D341Med (cell line): ENCODE data around the gene SCART1.
"Not testable (repeated sequence)": the region's sequence is repeated elsewhere in the genome, so short reads cannot be mapped to it uniquely, and the experiment has no call there.

Source experiments
- DNase-seq: peaks from one replicate; pipeline ENCODE4 v3.0.0; 2012; ENCODE audit warnings: low spot score

SCART1 gene

DNA sequence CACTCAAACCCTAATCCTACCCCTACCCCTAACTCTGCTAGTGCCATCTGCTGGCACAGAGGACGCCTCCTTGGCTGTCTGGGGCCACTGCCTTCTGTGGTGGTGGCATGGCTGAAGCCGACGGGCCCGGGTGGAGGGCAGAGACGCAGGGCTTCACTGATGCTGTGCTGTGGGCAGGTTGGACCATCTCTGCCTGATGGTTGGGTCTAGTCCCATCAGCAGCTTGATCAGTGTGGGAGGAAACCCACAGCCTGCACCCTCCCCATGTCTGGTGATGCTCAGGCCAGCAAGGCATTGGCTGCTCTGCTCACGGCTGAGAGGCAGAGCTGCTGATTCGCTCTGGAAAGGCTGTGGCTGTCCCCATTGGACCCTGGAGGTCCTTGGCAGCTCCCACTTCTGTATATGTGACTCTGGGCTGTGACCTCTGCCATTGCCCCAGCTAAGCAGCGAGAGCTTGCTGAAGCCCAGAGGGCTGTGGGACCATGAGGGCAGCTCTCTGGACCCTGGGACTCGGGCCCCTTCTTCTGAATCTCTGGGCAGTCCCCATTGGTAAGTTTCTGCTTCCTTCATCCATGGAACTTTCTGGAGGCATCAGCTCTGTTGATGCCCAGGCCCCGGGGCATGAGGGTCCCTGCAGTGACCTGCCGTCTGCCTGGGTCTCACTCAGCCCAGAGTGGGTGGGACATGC, at the start of gene SCART1:
Gene SCART1 (plus strand): TSS at position 430 of the 688 bp plus-strand sequence. CDS start 53 bp downstream, at position 483.
- DNase-seq = peak; percentile 4

DNA sequence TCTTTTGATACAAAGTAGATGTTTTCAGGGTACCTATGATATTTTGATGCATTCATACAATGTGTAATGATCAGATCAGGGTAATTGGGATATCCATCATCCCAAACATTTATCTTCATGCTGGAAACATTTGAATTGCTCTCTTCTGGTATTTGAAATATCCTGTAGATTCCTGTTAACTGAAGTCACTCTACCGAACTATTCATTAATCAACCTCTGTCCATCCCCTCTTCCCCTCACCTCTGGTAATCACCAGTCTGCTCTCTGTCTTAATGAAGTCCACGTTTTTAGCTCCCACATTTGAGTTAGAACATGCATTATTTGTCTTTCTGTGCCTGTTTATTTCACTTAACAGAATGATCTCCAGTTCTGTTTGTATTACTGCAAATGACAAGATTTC, 48.5 kb upstream of the SCART1 start:
- DNase-seq = no peak

DNA sequence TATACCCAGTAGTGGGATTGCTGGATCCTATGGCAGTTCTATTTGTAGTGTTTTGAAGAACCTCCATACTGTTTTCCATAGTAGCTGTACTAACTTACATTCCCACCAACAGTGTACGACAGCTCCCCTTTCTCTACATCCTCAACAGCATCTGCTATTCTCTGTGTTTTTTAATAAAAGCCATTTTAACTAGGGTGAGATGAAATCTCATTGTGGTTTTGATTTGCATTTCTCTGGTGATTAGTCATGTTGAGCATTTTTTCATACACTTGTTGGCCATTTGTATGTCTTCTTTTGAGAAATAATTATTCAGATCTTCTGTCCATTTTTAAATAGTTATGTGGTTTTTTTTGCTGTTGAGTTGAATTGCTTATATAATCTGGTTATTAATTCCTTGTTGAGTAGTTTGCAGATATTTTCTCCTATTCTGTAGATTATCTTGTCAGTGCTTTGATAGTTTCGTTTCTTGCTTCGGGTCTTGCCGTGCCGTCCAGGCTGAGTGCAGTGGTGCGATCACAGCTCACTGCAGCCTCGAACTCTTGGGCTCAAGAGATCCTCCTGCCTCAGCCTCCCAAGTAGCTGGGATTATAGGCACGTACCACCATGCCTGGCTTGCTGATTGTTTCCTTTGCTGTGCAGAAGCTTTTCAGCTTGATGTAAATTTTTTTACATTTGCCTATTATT, 47.8 kb upstream of the SCART1 start:
- DNase-seq = no peak

DNA sequence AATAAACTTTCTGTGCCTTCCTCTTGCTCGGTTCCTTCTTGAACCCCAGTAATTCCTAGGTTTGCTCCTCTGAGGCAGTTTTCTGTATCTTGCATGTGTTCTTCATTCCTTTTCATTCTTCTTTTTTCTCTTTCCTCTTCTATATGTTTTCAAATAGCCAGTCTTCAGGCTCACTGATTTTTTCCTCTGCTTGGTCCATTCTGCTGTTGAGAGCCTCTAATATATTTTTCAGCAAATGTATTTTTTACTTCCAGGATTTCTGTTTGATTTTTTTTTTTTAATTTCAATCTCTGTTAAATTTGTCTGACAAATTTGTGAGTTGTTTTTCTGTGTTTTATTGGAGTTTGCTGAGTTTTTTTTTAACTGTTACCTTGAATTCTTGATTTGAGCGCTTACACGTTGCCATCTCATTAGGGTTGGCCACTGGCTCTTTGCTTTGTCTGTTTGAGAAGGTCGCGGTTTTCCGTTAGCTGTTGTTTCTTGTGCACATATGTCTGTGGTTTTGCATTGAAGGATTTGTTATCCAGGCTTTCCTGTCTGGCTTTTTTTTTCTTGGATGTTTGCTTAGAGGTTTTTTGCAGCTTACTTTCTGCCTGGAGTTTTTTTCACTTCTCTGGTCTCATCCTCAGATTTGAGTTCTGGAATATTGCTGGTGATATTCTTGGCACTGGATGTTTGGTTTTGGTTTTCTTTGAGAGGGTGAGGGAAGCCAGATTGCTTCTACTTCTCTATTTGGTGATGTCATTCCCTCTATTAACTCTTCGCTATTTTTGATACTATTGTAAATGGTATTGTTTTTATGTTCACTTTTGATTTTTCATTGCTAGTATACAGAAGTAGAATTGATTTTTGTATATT, 42.0 kb upstream of the SCART1 start:
- no peak for DNase-seq

DNA sequence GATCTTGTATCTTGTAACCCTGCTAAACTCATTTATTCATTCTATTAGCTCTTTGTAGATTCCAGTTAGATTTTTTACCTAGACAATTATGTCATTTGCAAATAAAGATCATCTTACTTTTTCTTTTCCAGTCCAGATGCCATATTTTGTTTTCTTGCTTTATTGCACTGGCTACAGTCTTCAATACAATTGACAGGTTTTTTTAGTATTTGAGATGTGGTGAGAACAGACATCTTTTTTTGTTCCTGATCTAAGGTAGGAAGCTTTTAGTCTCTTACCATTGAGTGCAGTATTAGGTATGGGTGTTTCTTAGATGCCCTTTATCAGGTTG, 41.4 kb upstream of the SCART1 start:
- no peak for DNase-seq

DNA sequence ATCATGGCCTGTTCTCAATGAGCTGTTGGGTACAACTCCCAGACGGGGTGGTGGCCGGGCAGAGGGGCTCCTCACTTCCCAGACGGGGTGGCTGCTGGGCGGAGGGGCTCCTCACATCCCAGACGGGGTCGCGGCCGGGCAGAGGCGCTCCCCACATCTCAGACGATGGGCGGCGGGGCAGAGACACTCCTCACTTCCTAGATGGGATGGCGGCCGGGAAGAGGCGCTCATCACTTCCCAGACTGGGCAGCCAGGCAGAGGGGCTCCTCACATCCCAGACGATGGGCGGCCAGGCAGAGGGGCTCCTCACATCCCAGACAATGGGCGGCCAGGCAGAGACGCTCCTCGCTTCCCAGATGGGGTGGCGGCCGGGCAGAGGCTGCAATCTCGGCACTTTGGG, 39.3 kb upstream of the SCART1 start:
- DNase-seq = not testable (repeated sequence)

DNA sequence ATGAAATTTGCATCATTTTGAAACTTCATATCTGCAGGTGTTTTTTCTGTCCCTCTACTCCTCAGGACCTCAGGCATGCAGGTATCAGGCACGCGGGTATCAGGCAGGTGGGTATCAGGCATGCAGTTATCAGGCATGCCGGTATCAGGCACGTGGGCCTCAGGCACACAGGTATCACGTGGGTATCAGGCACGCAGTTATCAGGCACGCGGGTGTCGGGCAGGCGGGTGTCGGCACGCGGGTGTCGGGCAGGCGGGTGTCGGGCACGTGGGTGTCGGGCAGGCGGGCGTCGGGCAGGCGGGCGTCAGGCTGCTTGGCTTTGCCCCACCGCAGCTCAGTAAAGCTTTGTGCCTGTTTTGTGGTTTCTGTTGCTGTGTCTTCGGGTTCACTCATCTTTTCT, 38.0 kb upstream of the SCART1 start:
- no peak for DNase-seq

DNA sequence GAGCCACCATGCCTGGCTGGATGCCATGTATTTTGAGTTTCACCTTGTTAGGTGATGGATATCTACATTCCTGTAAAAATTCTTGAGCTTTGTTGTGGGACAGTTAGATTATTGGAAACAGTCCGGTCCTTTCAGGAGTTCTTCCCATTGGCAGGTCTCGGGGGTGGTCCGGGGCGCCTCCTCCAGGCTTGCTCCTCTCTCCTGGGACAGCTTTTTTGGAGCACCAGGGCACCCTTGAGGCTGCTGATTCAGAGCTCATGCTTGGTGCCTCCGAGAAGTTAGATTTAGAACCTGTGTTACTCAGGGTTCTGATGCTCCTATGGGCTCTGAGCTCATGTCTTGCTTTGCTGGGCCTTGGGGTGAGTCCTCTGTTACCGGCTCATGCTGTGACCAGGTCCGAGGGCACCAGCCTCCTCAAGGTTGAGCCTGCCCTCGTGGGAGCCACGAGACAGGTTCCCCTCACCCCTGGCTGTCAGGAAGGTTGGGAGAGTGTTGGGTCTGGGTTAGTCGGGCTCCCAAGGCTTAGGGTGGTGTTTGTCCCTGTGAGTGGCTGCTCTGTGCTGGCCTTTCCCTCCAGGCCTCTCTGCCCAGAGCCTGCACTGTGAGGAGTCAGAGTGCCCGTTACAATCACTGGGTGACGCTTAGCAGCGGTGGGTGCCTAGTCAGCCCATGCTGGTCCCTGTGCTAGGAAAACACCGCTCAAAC, 35.3 kb upstream of the SCART1 start:
- DNase-seq = no peak

DNA sequence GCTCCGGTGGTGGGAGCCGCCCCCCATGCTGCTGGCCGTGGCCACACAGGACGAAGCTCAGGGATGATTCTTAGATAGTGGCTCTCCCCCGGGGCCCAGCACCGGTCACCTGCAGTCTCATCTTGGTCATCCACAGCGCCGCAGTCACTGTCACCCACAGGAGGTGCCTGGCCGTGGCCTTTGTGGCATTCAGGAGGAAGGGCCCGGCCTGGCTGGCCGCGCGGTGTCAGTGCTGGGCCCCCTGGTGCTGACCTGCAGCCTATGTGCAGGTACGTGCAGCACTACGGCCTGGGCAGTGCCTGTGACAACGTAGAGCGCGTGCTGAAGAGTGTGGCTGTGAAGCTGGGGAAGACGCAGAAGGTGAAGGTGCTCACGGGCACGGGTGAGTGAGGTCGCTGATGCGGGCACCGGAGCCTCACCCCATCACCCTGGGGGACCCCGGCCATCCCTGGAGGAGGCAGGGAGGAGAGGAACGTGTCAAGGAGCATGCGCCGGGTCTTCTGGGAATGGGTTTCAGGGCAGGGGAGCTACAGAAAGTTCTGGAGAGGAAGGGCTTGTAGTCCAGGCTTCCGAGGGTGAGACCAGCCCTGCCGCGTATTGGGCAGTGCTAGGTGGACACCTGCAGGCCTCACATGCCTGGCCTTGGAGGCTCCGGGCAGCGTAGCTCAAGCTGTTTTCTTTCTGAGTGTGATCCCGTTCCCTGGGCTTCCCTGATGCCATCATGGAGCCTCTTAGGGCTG, 34.4 kb upstream of the SCART1 start:
- DNase-seq = peak; percentile 6

DNA sequence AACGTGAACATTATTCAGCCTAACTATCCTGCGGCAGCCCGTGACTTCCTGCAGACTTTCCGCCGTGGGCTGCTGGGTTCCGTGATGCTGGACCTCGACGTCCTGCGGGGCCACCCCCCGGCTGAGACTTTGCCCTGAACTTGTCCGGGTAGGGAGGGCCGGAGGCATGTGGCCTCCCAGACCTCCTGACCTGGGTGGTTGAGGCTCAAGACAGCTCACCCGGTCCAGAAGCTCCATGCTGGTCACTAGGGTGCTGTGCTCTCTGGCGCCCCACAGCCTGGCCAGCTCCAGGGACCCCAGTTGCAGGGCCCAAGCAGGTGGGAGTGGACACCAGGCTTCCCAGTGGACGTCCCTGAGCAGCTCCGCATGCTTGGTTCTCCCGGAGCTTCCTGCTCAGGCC, 33.7 kb upstream of the SCART1 start:
- peak; percentile 3 for DNase-seq

DNA sequence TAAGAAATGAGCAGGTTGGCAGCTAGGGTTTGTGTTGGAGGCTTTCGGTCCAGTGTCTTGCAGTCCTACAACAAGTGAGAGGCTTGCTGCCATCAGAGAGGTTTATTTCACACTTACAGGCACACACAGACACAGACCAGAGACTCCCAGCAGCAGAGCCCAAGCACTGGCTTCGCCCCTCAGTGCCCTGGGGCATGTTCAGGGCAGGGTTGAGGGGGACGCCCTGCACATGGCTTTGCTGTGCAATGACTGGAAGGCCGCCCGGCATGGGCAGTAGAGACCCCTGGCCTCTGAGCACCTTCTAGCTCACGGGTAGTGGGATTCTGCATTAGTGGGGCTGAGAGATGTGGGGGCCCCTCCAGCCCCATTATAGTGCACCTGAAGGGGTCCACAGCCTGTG, 33.2 kb upstream of the SCART1 start:
- no peak for DNase-seq

DNA sequence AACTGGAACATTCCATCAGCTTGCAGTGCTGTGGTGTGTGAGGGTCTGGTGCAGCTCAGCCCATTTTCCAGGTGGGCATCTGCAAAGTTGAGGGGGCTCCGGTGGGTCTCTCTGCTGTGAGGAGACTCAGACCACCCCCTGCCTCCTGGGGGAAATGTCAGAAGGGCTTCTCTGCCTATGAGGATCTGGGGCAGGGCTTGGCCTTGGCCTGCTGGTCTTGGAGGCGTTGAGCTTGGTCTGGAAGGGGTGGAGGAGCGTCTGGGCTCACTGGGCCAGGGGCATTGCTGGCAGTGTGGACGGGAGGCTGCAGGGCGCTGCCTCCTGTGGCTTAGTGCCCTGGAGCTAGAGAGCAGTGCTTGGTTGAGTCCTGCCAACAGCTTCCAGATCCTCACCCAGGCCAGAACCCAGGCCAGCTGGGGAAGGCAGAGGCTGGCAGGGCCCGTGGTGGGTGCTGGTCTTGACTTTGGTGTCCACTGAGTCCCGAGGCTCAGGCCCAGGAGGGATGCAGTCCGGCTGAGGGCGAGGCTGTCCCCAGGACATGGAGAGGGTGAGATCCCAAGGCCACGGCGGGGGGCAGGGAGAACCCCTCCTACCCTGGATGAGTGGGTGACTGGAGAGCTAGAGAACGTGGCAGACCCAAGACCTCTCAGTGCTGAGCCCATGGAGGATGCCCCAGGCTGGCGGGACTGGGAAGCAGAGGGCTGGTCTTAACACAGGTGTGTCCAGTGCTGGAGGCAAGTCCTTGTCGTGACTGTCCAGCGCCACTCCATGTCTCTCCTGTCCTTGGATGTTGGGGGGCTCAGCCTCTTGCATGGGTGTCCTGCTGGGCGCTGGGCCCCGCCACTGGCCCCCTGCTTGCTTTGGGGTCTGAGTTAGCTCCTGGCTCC, 32.2 kb upstream of the SCART1 start:
- peak; percentile 15 for DNase-seq

DNA sequence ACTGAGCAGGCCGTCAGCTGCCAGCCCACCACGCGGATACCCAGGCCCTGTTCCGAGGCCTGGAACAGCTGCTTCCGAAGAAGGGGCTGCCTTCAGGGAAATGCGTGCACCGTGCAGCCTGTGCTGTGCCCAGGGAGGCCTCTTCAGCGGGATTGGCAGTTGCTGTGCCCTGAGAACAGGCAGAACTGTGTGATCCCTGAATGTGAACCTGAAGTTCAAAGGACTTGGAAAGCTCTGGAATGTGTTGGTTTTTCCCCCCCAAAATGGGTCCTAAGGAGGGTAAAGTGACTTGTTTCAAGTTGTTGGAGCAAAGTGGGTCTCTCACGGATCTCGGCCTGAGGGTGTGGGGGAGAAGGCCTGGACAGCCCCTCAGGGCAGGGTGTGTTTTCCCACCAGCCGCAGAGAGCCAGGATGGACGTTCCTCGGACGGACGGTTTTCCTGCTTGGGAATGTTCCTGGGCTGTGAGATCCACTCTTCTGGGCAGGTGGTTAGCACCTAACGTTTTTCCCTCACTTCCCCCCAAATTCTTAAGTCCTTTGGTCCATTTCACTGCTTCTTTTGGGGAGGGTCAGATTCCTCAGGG, 31.4 kb upstream of the SCART1 start:
- peak; percentile 20 for DNase-seq

DNA sequence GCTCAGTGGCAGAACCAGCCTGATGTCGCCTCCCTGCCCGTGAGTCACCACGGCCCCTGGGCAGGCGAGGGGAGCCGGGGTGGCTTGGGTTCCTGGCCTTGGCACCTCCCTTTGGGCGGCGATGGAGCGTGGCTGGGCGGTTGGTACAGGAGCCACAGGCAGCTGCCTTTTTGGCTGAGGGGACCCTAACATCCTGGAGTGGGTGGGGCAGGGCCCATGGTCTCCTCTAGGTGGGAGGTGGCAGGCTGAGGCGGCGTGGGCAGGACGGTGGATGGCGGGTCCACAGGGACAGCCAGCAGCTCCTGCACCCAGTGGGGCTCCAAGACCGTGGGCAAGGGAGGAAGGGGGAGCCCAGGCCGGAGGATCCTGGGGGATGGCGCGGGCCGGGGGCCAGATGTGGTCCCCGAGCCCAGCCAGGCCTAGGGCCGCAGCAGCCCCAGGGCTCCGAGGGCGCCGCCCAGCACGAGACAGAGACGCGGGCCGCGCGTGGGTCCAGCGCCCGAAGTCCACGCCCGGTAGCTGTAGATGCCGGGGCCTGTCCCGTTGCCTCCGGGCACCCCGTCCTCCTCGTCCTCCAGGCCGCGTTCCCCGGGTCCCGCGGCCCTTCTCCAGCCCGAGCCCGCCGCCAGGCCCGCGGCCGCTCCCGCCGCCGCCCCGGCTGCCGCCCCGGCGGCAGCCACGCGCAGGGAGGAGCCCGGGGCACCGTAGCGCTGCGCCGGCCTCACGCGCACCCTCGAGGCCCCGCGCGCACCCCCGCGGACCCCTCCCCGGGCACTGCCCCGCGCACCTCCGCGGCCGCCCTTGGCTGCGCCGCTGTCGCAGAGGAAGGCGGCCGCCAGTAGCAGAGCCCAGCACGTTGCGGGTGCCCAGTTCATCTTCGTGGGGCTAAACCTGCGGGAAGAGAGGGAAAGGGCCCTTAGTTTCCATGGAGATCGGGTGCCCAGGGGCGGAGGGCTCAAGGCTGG, 30.7 kb upstream of the SCART1 start:
- peak; percentile 39 for DNase-seq

DNA sequence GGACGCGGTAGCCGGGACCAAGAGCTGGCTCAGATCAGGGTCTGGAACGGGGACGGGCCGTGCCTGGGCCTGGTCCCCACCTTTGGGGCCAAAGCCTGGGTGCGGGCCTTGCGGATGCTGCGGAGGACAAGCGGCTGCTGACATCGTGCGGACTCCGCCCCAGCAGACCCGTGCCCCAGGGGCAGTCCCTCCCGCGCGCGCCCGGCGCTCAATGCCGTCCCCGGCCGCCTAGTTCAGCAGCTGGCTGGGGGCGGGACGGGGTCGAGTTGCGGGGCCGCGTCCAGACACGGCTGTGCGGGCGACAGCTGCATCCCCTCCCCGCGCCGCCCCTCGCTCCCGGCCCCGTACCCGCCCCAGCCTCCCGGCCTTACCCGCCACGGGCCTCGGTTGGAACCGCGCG, 29.6 kb upstream of the SCART1 start:
- not testable (repeated sequence) for DNase-seq

DNA sequence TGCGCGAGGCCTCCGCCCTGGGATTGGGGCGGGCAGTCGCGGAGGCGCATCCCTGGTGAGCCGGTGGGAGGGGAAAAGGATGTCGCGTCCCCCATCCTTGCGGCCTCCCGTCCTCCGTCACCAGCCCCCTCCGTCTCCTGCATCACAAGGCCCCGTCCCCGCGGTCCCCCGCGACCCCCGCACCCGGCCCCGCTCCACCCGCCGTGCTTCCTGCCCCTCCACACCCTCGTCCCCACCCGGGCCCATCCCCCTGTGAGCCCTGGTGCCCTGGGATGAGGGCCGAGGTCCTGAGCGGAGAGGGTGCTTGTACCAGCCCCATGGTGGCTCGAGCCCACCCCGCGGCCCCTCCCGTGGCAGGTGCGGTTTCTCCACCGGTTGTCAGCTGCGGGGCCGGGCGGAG, 29.1 kb upstream of the SCART1 start, which contains the start of gene SPRN:
Gene SPRN (minus strand): TSS at position 25 of the 400 bp plus-strand sequence. CDS start 944 bp downstream, outside the sequence.
- DNase-seq = not testable (repeated sequence)

DNA sequence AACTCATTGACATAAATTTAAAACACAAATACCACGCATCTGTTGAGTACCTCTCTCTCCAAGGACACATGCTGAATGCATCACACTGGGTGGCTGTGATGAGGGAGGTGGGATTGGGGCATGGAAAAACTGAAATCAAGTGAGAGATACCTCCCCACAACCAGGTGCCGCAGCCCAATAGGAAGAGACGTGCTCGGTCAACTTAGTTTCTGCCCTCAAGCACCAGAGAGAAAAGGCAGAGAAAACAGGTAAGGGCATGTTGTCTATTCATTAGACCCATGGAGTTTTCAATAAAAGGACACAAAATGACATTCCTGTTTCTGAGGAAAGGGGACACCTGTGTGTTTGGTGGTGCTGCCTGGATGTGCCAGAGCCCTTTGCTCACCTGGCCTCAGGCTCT, 24.2 kb upstream of the SCART1 start:
- DNase-seq = not testable (repeated sequence)

DNA sequence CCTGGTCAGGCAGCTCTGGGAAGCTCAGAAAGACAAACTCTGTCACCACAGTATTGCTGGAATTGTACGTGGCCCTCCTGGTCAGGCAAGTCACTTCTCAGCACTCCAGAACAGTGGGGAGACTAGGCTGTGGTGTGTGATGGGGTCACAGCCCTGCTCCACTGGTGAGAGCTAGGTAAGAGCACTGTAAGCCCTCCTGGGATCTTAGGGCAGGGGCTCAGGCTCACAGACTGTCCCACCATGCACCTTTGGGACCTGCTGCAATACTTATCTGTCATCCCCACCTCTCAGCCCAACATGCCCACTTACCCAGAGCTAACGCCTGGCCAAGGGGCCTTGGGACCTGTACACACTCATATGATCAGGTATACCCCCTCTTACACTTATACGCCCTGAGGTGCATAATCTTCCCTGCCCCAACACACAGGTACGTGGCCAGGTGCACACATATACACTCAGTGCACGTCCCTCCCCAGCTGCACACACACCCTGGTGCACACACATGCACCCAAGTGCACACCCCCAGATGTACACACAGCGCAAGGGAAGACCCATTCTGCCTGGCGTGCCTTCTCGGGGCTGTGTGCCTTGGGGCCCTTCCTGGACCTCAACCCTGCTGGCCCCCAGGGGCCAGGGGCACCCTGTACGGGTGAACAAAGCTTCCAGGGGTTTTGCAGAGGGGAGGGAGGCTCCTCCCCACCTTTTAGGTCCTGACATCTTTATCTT, 21.7 kb upstream of the SCART1 start:
- DNase-seq = not testable (repeated sequence)
